Measurements from ENCODE around the gene ACADVL.

Gene ACADVL

GRCh38 chr17:7177191-7177953 is 42.4 kb upstream of the ACADVL start:
- peak; percentile 96 for TF ChIP-seq CTCF (IDR thresholded peaks at IDR 0.05)

GRCh38 chr17:7177954-7178477 is 41.7 kb upstream of the ACADVL start:
- TF ChIP-seq CTCF (IDR thresholded peaks at IDR 0.05), result no peak

- TF ChIP-seq CTCF (IDR thresholded peaks at IDR 0.05), result no peak
These were observed 40.8 kb upstream of the ACADVL start for GRCh38 chr17:7178973-7179316.

GRCh38 chr17:7179317-7180254 is 40.2 kb upstream of the ACADVL start, which contains the start of gene ASGR1:
Gene ASGR1, minus strand, starts transcription at chr17:7179370. Its CDS starts 807 bp downstream, at chr17:7178563.
- no peak for TF ChIP-seq CTCF (IDR thresholded peaks at IDR 0.05)

GRCh38 chr17:7183433-7184090 is 36.2 kb upstream of the ACADVL start:
- no peak for TF ChIP-seq CTCF (IDR thresholded peaks at IDR 0.05)

- TF ChIP-seq CTCF (IDR thresholded peaks at IDR 0.05), result no peak
These were observed 35.6 kb upstream of the ACADVL start for GRCh38 chr17:7184091-7184488.

- TF ChIP-seq CTCF (IDR thresholded peaks at IDR 0.05), result no peak
These were observed 35.1 kb upstream of the ACADVL start for GRCh38 chr17:7184647-7185046.
